ENCODE results near the gene FUBP3.

Gene FUBP3

DNA sequence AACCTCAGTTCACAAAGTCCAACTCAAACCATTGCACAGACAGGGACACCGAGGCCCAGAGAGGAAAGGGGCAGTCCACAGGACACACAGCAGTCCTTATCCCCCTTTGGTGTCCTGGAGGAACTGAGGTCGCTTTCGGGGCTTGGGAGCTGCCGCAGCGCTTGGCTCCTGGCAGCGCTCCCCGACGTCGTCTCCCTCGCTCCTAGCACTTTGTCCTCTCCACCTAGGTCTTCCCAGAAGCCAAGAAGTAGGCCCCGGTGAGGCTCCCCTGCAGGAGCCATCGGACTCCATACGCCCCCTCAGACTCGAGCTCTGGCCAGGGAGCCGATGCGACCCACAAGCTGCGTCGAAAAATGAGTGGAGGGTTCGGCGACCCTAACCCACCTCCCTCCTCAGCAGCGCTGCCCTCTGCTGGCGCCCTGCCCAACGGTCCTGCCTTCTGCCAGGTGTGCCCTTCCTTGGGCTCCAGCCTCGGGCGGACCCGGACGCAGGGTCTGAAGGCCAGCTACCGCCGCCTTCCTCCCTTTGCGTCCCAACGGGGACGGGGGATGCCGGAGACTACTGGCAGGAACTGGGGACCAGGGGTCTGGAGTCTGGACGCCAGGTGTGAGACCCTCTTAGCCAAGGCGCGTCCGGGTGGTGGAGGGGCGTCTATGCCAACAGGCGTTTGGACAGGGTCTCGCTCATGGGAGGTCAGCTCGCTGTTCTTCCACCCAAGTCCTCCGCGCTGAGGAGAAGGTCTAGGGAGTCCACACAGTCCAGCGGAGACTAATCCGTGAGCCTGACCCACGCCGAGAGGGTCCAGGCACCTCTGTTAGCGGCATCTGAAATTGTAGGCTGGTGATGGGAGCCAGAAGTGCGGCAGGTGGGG lies 83.0 kb downstream of the FUBP3 start:
- no peak overlapping the region for H3K4me3 ChIP-seq (ENCODE audit: low read depth, low read length)
- in situ Hi-C loops (cut with HindIII; ENCODE audit: low sequenced_read_pairs): no loop called here
- TF ChIP-seq, protein P1, sequence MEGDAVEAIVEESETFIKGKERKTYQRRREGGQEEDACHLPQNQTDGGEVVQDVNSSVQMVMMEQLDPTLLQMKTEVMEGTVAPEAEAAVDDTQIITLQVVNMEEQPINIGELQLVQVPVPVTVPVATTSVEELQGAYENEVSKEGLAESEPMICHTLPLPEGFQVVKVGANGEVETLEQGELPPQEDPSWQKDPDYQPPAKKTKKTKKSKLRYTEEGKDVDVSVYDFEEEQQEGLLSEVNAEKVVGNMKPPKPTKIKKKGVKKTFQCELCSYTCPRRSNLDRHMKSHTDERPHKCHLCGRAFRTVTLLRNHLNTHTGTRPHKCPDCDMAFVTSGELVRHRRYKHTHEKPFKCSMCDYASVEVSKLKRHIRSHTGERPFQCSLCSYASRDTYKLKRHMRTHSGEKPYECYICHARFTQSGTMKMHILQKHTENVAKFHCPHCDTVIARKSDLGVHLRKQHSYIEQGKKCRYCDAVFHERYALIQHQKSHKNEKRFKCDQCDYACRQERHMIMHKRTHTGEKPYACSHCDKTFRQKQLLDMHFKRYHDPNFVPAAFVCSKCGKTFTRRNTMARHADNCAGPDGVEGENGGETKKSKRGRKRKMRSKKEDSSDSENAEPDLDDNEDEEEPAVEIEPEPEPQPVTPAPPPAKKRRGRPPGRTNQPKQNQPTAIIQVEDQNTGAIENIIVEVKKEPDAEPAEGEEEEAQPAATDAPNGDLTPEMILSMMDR (IDR thresholded peaks at IDR 0.05; ENCODE audit: low read depth, low read length, missing control alignments): no peak
- no peak for DNase-seq (ENCODE audit: low read depth)

DNA sequence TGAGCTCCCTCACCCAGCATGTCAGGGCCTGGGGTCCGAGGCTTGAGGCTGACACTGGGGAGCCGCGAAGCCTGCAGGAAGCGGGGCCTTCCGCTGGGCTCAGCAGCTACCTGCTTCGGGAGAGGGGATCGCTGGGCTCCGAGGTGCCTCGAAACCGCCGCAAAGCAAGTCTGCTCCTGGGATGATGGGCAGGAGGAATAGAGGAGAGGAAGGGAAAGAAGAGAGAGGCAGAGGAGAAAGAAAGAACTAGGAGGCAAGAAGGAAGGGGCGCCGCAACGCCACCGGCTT lies 83.5 kb downstream of the FUBP3 start:
- no peak overlapping the region for H3K4me3 ChIP-seq (ENCODE audit: low read depth, low read length)
- in situ Hi-C loops (cut with HindIII; ENCODE audit: low sequenced_read_pairs): no loop called here
- TF ChIP-seq, protein P1 (IDR thresholded peaks at IDR 0.05; ENCODE audit: low read depth, low read length, missing control alignments): no peak
- no peak for DNase-seq (ENCODE audit: low read depth)

DNA sequence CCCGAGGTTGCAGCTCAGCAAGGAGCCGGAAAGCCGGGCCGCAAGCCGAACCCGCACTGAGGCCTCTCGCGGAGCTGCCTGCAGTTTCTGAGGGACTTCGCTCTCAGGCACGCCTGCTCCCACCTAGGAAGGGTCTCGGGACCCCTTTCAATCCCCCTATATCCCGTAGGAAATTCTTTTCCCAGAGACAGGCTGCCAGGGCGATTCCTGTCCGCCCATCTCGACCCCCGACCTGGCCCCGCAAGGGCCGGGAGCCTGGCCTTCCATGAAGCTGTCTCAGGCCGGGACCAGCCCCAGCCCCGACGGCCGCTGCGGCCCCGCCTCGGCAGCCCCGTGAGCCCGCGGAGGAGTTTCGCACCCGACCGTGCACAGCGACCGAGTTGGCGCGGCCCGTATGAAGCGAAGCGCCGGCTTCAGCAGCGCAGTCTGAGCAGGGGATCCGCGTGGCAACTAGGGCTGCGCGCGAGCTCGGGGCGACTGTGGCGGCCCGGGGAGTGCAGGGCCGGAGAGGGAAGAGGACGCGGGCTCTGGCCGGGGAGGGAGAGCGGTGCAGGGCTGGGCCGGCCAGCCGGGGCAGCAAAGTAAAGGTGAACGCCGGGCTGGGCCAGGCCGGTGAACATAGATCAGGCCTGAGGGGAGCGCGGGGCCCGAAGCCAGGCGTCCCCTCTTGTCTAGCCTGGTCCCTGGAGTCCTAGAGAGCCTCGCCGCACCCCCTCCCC lies 84.0 kb downstream of the FUBP3 start:
- no peak for DNase-seq (ENCODE audit: low read depth)
- H3K4me3 ChIP-seq (ENCODE audit: low read depth, low read length): no peak overlapping the region
- TF ChIP-seq, protein P1 (IDR thresholded peaks at IDR 0.05; ENCODE audit: low read depth, low read length, missing control alignments): no peak
- in situ Hi-C loops (cut with HindIII; ENCODE audit: low sequenced_read_pairs): no loop called here

DNA sequence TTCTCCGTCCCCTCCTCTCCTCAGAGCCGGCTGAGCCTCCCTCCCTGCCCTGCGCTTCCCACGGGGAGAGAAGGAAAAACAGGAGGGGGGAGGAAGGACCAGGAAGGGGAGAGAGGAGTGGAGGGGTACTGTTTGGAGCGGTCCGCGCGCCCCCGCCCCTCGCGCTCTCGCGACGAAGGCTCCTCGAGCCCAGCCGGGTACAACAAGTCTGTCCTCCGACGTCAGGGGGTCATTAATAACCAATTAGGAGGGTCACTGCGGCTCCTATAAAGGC lies 84.5 kb downstream of the FUBP3 start:
- DNase-seq (ENCODE audit: low read depth): no peak
- TF ChIP-seq, protein P1 (IDR thresholded peaks at IDR 0.05; ENCODE audit: low read depth, low read length, missing control alignments): no peak
- in situ Hi-C loops (cut with HindIII; ENCODE audit: low sequenced_read_pairs): no loop called here
- H3K4me3 ChIP-seq (ENCODE audit: low read depth, low read length): no peak overlapping the region

DNA sequence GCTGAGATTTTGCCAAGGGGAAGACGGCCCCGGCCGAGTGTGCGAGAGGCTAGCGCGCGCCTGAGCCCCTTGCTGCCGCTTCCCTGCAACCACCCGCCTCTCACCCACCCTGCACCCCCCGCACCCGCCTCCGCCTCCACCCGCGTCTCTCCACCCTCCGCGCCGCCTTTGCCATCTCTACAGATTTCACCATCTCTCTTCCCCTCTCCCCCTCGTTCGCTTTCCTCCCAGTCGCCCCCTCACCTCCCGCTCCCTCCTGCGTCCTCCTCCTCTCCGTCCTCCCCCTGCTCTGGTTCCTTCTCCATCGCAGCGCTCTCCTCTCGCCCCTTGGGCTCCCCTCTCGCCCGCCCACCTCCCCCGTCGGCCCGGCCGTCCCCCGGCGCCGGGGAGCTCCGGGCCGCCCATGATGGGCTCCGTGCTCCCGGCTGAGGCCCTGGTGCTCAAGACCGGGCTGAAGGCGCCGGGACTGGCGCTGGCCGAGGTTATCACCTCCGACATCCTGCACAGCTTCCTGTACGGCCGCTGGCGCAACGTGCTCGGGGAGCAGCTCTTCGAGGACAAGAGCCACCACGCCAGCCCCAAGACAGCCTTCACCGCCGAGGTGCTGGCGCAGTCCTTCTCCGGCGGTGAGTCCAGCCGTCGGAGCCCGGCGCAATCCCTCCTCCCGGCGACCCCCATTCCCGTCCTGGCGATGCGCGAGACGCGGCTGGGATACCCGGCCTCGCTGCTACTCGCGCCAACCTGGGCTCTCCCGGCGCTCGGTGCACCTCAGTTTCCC lies 85.1 kb downstream of the FUBP3 start, which contains the start of gene PRDM12:
Gene PRDM12 (plus strand): TSS at position 344 of the 778 bp plus-strand sequence. CDS start 60 bp downstream, at position 404.
- TF ChIP-seq, protein P1 (IDR thresholded peaks at IDR 0.05; ENCODE audit: low read depth, low read length, missing control alignments): no peak
- in situ Hi-C loops (cut with HindIII; ENCODE audit: low sequenced_read_pairs): loop anchor here (5.0 kb wide), 1 partner anchor 37 kb away; no protein-coding TSS in a partner anchor
- DNase-seq (ENCODE audit: low read depth): no peak
- no peak within 1 kb of the TSS for H3K4me3 ChIP-seq (ENCODE audit: low read depth, low read length)

DNA sequence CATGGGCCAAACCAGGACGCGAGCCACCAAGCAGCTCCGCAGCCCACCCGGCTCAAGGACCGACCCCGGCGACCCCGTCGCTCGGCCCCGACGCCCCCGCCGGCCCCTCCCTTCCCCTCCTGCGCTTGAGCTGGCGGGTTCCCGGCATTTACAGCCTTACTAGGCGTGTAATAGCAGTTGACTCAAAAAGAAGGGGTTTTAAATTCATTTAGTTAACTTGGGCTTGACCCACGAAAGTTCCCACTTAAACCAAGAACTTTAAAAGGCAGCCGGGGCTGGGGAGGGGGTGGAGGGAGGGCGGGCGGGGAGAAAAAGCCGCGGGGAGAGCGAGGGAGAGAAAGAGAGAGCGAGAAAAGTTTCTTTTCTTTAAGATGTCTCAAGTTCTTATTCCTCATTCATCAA lies 85.7 kb downstream of the FUBP3 start:
- in situ Hi-C loops (cut with HindIII; ENCODE audit: low sequenced_read_pairs): loop anchor here (5.0 kb wide), 1 partner anchor 38 kb away; no protein-coding TSS in a partner anchor
- TF ChIP-seq, protein P1 (IDR thresholded peaks at IDR 0.05; ENCODE audit: low read depth, low read length, missing control alignments): no peak
- no peak for DNase-seq (ENCODE audit: low read depth)
- no peak overlapping the region for H3K4me3 ChIP-seq (ENCODE audit: low read depth, low read length)
